ENCODE results near the gene C9orf153. TPM values are rescaled to one million over a fixed set of nuclear protein-coding genes. Genes with fewer than 3 reads are reported as not detected.

The C9orf153 gene
- total RNA-seq: under 0.01 and 0.14 TPM in 2 replicates

DNA sequence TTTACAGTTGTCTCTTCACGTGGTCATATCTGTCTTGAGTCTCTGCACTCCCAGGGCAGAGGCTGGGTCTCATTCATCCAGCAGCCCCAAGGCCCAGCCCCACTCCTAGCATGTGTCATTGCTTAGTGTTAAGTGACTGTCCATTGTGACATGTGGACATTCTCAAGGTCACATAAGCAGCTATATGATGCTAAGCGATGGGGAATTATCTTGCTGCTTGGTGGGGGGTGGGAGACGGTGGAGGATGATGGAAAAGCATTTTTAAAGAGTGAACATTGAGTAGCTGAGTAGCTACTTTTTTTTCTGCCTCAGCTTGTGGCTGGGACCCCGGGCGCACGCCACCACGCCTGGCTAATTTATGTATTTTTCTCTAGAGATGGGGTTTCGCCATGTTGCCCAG is at the start of gene C9orf153:
Gene C9orf153, minus strand, starts transcription at position 101 of the 400 bp plus-strand sequence. CDS start 30,054 bp downstream, outside the sequence.

DNA sequence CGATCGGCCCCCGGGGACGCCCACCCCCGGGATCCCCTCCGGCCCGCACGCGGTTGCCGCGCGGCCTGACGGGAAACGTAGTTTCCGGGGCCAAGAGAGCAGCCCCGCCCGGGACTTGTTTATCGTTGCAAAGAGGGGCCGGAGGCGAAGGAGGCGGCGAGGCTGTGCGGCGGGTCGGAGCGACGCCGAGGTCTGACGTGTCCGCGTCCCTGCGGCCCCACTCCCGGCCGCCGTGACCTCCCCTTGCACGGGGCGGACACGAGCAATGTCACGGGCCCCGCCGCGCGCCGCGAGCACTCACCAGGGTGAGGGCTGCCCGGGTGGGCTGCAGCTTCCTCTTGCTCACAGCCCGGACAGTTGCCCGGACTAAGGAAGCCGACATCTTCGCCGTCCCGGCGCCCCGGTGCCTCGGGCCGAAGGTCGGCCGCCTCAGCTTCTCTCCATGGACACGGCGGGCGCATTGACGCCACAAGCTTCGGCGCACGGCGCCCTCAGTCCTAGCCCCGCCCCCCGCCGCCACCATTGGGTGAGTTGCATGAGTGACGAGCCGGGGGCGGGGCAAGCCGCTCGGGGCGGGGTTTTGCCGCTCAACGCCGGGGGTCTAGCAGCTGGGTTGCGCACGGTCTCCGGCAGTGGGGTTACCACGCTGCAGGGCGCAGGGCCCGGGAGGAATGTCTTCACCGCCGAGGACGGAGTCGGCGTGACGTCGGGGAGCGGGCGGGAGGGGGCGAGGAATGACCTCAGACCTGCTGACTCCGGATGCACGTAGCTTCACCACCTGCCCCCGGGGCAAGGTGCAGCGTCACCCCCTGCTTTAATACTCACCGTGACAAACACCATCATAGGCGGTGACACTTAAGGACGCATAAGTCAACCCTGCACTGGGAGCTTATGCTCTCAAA is 22.9 kb upstream of the C9orf153 start, which contains the start of gene ISCA1:
Gene ISCA1, minus strand, starts transcription at position 462 of the 902 bp plus-strand sequence. Its CDS starts 80 bp downstream, at position 382.

Small RNAs within 50 kb of the gene (small RNA-seq; reads per million reads assigned to genes)
- gene AL137849.1 (ENCODE audit: low replicate concordance) (not detected), gene RN7SKP264 (ENCODE audit: low replicate concordance) (0.10 reads per million)

Other genes with a start within 250 kb of the C9orf153 start
- 22.3 and 30.2 TPM in 2 replicates for gene GOLM1, start 160.1 kb downstream of the C9orf153 start, total RNA-seq
- 16.2 and 25.1 TPM in 2 replicates for gene ISCA1, start 22.9 kb upstream of the C9orf153 start, total RNA-seq
- gene TUT7, start 94.8 kb upstream of the C9orf153 start, total RNA-seq: 56.5 and 59.0 TPM in 2 replicates

Data from placental pericyte (primary cell).